HepG2 (cell line): ENCODE results near the gene EGFL8. TPM values are rescaled to one million over a fixed set of nuclear protein-coding genes. Genes with fewer than 3 reads are reported as not detected.

Source experiments
- ARHGAP35 ChIP-seq: sonication (generic); formaldehyde crosslinking; IDR thresholded peaks from 2 replicates; pipeline ENCODE4 v1.9.0; 2022; ENCODE audit warnings: mild to moderate bottlenecking, inconsistent platforms, moderate library complexity, missing genetic modification reagents, borderline replicate concordance
- CHCHD3 ChIP-seq: sonication (generic); formaldehyde crosslinking; IDR thresholded peaks from 2 replicates; pipeline ENCODE4 v1.8.0; 2022; ENCODE audit warnings: mild to moderate bottlenecking, missing genetic modification reagents, moderate library complexity
- ERF ChIP-seq: IDR thresholded peaks from 2 replicates; pipeline ENCODE4 v1.6.1; 2018; ENCODE audit warnings: missing biosample characterization, missing genetic modification reagents
- ETS1 ChIP-seq: sonication (generic); formaldehyde crosslinking; IDR thresholded peaks from 2 replicates; pipeline ENCODE4 v1.4.0; 2020; ENCODE audit warnings: missing genetic modification reagents
- GLMP ChIP-seq: sonication (generic); formaldehyde crosslinking; IDR thresholded peaks from 2 replicates; pipeline ENCODE4 v1.9.0; 2021; ENCODE audit warnings: missing genetic modification reagents, mild to moderate bottlenecking, borderline replicate concordance
- GMEB1 ChIP-seq: sonication (generic); formaldehyde crosslinking; IDR thresholded peaks from 2 replicates; pipeline ENCODE4 v1.5.1; 2020; ENCODE audit warnings: missing genetic modification reagents, mild to moderate bottlenecking, borderline replicate concordance
- KDM4B ChIP-seq: sonication (generic); formaldehyde crosslinking; IDR thresholded peaks from 2 replicates; pipeline ENCODE4 v1.4.0; 2020; ENCODE audit warnings: missing genetic modification reagents
- MXD3 ChIP-seq: IDR thresholded peaks from 2 replicates; pipeline ENCODE4 v1.6.1; 2016; ENCODE audit warnings: mild to moderate bottlenecking, missing biosample characterization, missing genetic modification reagents
- MXI1 ChIP-seq: IDR thresholded peaks from 3 replicates; pipeline ENCODE4 v1.6.1; 2012; ENCODE audit warnings: low read depth, low read length, inconsistent platforms, borderline replicate concordance
- NAIF1 ChIP-seq: sonication (generic); formaldehyde crosslinking; IDR thresholded peaks from 2 replicates; pipeline ENCODE4 v1.5.0; 2020; ENCODE audit warnings: mild to moderate bottlenecking, missing genetic modification reagents, borderline replicate concordance
- PAF1 ChIP-seq: IDR thresholded peaks from 2 replicates; pipeline ENCODE4 v1.6.1; 2016; ENCODE audit warnings: missing genetic modification reagents, missing compliant biosample characterization
- RNF2 ChIP-seq: fragments of 450-650 bp; conservative IDR thresholded peaks from 2 replicates; pipeline ENCODE4 v1.6.1; 2016; ENCODE audit warnings: low read depth
- THAP8 ChIP-seq: sonication (generic); formaldehyde crosslinking; IDR thresholded peaks from 2 replicates; pipeline ENCODE4 v1.5.1; 2020; ENCODE audit warnings: missing genetic modification reagents, mild to moderate bottlenecking, borderline replicate concordance
- ZBED4 ChIP-seq: sonication (generic); formaldehyde crosslinking; IDR thresholded peaks from 2 replicates; pipeline ENCODE4 v1.4.0; 2020; ENCODE audit warnings: missing genetic modification reagents, borderline replicate concordance
- ZNF749 ChIP-seq: sonication (generic); formaldehyde crosslinking; IDR thresholded peaks from 2 replicates; pipeline ENCODE4 v1.8.0; 2022; ENCODE audit warnings: mild to moderate bottlenecking, missing genetic modification reagents, moderate library complexity, borderline replicate concordance
- polyA plus RNA-seq, 8 experiments: library from polyadenylated mRNA; depleted of rRNA in 3 of 8; stranded (reverse) in 7 of 8; unstranded in 1 of 8; fragments of >200 nt; fragmentation: Illumina TruSeq in 4 of 8; extraction: Trizol in 4 of 8; gene quantifications; 2 replicates each; pipeline versions ENCODE4 v1.2.1 to v1.2.3, GENCODE V29; 2011 to 2016; ENCODE audit warnings: low read depth in 4 of 8, missing spikeins in 1 of 8, mixed read lengths in 1 of 8; ENCODE audit not compliant: insufficient read depth in 1 of 8
- total RNA-seq, 5 experiments: library from RNA; depleted of rRNA; stranded (reverse); fragments of >200 nt; fragmentation: Illumina TruSeq; extraction: Trizol; gene quantifications; 2 replicates each; pipeline ENCODE4 v1.2.3, GENCODE V29; 2016; ENCODE audit warnings: low read depth in 1 of 5

Gene EGFL8
- total and polyA plus RNA-seq, 2 of the 13 experiments (the other 11 are each of a cell fraction or from before 2014, with no cell fraction given) = 10.0 to 11.5 TPM

GRCh38 chr6:32177788-32178546 is 13.6 kb downstream of the EGFL8 start, which contains the start of gene RNF5 (continued):
- TF ChIP-seq GLMP (no peak), KDM4B (CRISPR knock-in tag) (0 out of 2 replicates have a peak, but pooled peaks have one; percentile 20), RNF2 (peak; percentile 58), MXI1 (peak; percentile 90; the same call in 2 of the 3 replicates), ZNF749 (CRISPR knock-in tag) (no peak), PAF1 (CRISPR knock-in tag) (no peak), CHCHD3 (CRISPR knock-in tag) (no peak), ARHGAP35 (CRISPR knock-in tag) (no peak), THAP8 (no peak), ERF (CRISPR knock-in tag) (peak; percentile 84), ETS1 (CRISPR knock-in tag) (no peak), ZBED4 (0 out of 2 replicates have a peak, but pooled peaks have one; percentile 13), GMEB1 (peak; percentile 43; the same call in 1 of the 2 replicates), NAIF1 (CRISPR knock-in tag) (no peak), MXD3 (CRISPR knock-in tag) (no peak)
